ENCODE measurements around the gene SMIM29. TPM values are rescaled to one million over a fixed set of nuclear protein-coding genes. Genes with fewer than 3 reads are reported as not detected.

SMIM29 gene
- total RNA-seq, 2 experiments from 2014 or later: 22.0 to 23.9 TPM

DNA sequence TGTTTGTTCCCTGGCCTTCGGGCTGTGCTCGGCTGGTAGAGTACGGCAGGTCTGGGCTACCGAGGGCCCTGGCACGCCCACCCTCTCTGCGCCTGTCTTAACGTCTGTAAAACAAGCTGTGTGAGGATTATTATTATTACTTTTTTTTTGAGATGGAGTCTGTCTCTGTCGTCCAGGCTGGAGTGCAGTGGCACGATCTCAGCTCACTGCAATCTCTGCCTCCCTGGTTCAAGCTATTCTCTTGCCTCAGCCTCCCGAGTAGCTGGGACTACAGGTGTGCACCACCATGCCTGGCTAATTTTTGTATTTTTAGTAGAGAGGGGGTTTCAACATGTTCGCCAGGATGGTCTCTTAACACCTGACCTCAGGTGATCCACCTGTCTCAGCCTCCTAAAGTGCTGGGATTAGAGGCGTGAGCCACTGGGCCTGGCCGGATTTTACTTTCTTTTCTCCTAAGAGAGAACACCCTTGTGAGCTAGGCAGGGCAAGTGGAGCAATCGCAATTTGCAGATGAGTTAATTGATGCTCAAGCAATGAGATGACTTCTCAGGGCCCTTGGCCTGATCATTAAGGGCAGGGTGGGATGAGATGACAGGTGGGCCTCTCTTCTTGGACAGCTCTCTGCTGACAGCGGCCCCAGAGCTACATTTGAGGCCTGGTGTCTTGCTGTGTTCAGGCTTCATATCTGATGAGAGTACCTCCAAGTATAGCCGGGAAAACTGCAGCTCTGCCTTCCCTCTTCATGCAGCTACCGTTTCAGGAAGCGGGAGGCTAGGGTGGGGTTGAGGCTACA is 859 bp upstream of the SMIM29 start:
- ChIA-PET POLR2A (interaction anchor here (0.6 to 5.1 kb wide), 16 partner anchors 13 to 462 kb away, joined by 3 to 80 read pairs (median 4); partner anchors contain the start of genes HMGA1 and NUDT3), CTCF (interaction anchor here (0.6 to 4.1 kb wide), 24 partner anchors 8 to 407 kb away, joined by 3 to 46 read pairs (median 5); partner anchors contain the start of genes HMGA1, NUDT3 and RPS10)
- Mint-ChIP-seq H3K9me3 (no peaks in the 10 kb centered on the region), H3K4me1 (ENCODE audit: low read depth) (peaks cover 28% of the 10 kb centered on the region), H3K4me3 (peak overlapping the region; percentile 97), H3K27ac (peak overlapping the region; percentile 91), H3K27me3 (no peaks in the 10 kb centered on the region), H3K36me3 (ENCODE audit: low read depth) (peaks cover 19% of the 10 kb centered on the region)
- ATAC-seq (ENCODE audit: poor library complexity) (peak; percentile 15), DNase-seq (no peak)
- H3K36me3 ChIP-seq (ENCODE audit: insufficient read depth, low read length): peaks cover 2% of the 10 kb centered on the region
- TF ChIP-seq, protein P1, sequence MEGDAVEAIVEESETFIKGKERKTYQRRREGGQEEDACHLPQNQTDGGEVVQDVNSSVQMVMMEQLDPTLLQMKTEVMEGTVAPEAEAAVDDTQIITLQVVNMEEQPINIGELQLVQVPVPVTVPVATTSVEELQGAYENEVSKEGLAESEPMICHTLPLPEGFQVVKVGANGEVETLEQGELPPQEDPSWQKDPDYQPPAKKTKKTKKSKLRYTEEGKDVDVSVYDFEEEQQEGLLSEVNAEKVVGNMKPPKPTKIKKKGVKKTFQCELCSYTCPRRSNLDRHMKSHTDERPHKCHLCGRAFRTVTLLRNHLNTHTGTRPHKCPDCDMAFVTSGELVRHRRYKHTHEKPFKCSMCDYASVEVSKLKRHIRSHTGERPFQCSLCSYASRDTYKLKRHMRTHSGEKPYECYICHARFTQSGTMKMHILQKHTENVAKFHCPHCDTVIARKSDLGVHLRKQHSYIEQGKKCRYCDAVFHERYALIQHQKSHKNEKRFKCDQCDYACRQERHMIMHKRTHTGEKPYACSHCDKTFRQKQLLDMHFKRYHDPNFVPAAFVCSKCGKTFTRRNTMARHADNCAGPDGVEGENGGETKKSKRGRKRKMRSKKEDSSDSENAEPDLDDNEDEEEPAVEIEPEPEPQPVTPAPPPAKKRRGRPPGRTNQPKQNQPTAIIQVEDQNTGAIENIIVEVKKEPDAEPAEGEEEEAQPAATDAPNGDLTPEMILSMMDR (IDR thresholded peaks at IDR 0.05): no peak
- H3K4me1 ChIP-seq (ENCODE audit: insufficient read depth, low read length): peaks cover 39% of the 10 kb centered on the region
- H3K27ac ChIP-seq (ENCODE audit: low read depth in 1 of 2, low read length in 2 of 2): peak overlapping the region; percentile 89 to 96
- no peaks in the 10 kb centered on the region for H3K27me3 ChIP-seq (ENCODE audit: control insufficient read depth in 1 of 2, insufficient read depth in 2 of 2, low read length in 2 of 2)
- H3K4me3 ChIP-seq (ENCODE audit: low read length): peak overlapping the region; percentile 96
- H3K9me3 ChIP-seq (ENCODE audit: control insufficient read depth in 1 of 2, insufficient read depth in 1 of 2, low read length in 2 of 2): no peaks in the 10 kb centered on the region
- intact Hi-C loops (cut with DNase I, micrococcal nuclease): loop anchor here (1.0 to 10.0 kb wide), 15 partner anchors 11 to 1405 kb away; partner anchors contain the start of genes NUDT3 (in 2 of the 2), ANKS1A (in 1 of the 2), ILRUN (in 1 of the 2) and LEMD2 (in 1 of the 2)

DNA sequence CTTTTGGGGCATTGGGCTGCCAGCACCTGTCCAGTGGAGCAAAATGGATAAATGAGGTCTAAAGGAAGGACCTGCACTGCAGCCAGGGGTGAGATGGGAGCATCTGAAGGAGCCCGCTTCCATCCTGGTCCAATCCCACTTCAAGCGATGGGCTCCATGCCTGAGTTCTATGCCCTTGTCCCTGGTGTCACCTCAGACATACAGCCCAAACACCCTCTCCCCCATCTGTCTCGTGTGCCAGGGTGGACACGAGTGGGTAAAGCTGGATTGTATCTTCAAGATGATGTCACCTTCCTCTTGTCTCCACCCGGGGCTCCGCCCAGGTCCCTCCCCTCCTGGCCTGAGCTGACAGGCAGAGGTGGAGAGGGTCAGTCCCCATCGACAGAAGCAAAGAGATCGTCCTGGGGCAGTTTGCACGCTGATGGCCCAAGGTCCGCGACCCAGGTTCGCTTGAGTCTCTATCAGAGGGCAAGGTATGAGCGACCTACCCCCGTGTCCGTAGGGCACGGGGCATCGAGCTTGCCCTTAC is 544 bp downstream of the SMIM29 start:
- peaks cover 33% of the 10 kb centered on the region for H3K4me1 Mint-ChIP-seq (ENCODE audit: low read depth)
- peaks cover 32% of the 10 kb centered on the region for H3K36me3 Mint-ChIP-seq (ENCODE audit: low read depth)
- peak overlapping the region; percentile 97 for H3K4me3 Mint-ChIP-seq
- ChIA-PET CTCF (interaction anchor here (1.2 to 4.1 kb wide), 11 partner anchors 12 to 364 kb away, joined by 3 to 46 read pairs (median 5); partner anchors contain the start of gene HMGA1), POLR2A (interaction anchor here (0.8 to 5.1 kb wide), 10 partner anchors 11 to 639 kb away, joined by 3 to 80 read pairs (median 7); partner anchors contain the start of genes HMGA1, NUDT3, SNRPC and TAF11)
- Histone ChIP-seq H3K27ac (ENCODE audit: low read depth in 1 of 2, low read length in 2 of 2) (peak overlapping the region; percentile 86 to 96), H3K27me3 (ENCODE audit: control insufficient read depth in 1 of 2, insufficient read depth in 2 of 2, low read length in 2 of 2) (no peaks in the 10 kb centered on the region), H3K9me3 (ENCODE audit: control insufficient read depth in 1 of 2, insufficient read depth in 1 of 2, low read length in 2 of 2) (no peaks in the 10 kb centered on the region), H3K4me3 (ENCODE audit: low read length) (peak overlapping the region; percentile 96), H3K36me3 (ENCODE audit: insufficient read depth, low read length) (peaks cover 16% of the 10 kb centered on the region), H3K4me1 (ENCODE audit: insufficient read depth, low read length) (peaks cover 51% of the 10 kb centered on the region)
- TF ChIP-seq, protein P1 (IDR thresholded peaks at IDR 0.05): no peak
- intact Hi-C loops (cut with DNase I, micrococcal nuclease): loop anchor here (1.0 to 10.0 kb wide), 10 partner anchors 10 to 1403 kb away; partner anchors contain the start of genes ANKS1A (in 1 of the 2), ILRUN (in 1 of the 2), LEMD2 (in 1 of the 2) and NUDT3 (in 1 of the 2)
- ATAC-seq (ENCODE audit: poor library complexity): peak; percentile 13
- no peaks in the 10 kb centered on the region for H3K9me3 Mint-ChIP-seq
- peak overlapping the region; percentile 91 for H3K27ac Mint-ChIP-seq
- peak in 8 of 14 experiments; percentile 27 to 75 (median 50) for DNase-seq
- no peaks in the 10 kb centered on the region for H3K27me3 Mint-ChIP-seq

Measured in CD4-positive, alpha-beta T cell (primary cell).